Spleen (tissue), 11 donors: ENCODE measurements around the gene PSIP1. TPM values are rescaled to one million over a fixed set of nuclear protein-coding genes. Genes with fewer than 3 reads are reported as not detected.
"Not testable (repeated sequence)": the region's sequence is repeated elsewhere in the genome, so short reads cannot be mapped to it uniquely, and the experiment has no call there.

Source experiments
- DNase-seq: peaks from one replicate; pipeline ENCODE4 v3.0.0-alpha.2; 2020
- H3K27ac ChIP-seq, 8 donors: fragments of 200-600 bp; sonication (generic) in 7 of 8; 1 replicate in 4 of 8; 2 replicates in 4 of 8; pipeline versions ENCODE4 v1.5.0 to v1.8.0; 2016 to 2021; ENCODE audit warnings: inconsistent platforms in 4 of 8, mild to moderate bottlenecking in 4 of 8, moderate library complexity in 1 of 8
- H3K27me3 ChIP-seq, 7 donors: fragments of 200-600 bp; sonication (generic) in 6 of 7; replicated peaks in 1 of 7; 1 replicate in 4 of 7; 2 replicates in 3 of 7; pipeline versions ENCODE4 v1.5.0 to v1.8.0; 2016 to 2021; ENCODE audit warnings: inconsistent platforms in 3 of 7, mild to moderate bottlenecking in 1 of 7
- H3K36me3 ChIP-seq, 6 donors: fragments of 200-600 bp; sonication (generic) in 5 of 6; 1 replicate in 4 of 6; 2 replicates in 2 of 6; pipeline versions ENCODE4 v1.5.0 to v1.8.0; 2016 to 2021; ENCODE audit warnings: inconsistent platforms in 2 of 6
- H3K4me1 ChIP-seq, 6 donors: fragments of 200-600 bp; sonication (generic) in 5 of 6; 1 replicate in 3 of 6; 2 replicates in 3 of 6; pipeline versions ENCODE4 v1.5.0 to v1.8.0; 2016 to 2021; ENCODE audit warnings: inconsistent platforms in 3 of 6
- H3K4me3 ChIP-seq, 8 donors: fragments of 200-600 bp; sonication (generic) in 7 of 8; 1 replicate in 4 of 8; 2 replicates in 4 of 8; pipeline versions ENCODE4 v1.5.0 to v1.8.0; 2016 to 2021; ENCODE audit warnings: inconsistent platforms in 4 of 8, mild to moderate bottlenecking in 4 of 8, moderate library complexity in 2 of 8
- H3K9me3 ChIP-seq, 8 donors: fragments of 200-600 bp; sonication (generic) in 7 of 8; 1 replicate in 4 of 8; 2 replicates in 4 of 8; pipeline versions ENCODE4 v1.5.0 to v1.8.0; 2016 to 2021; ENCODE audit warnings: inconsistent platforms in 4 of 8
- CTCF ChIP-seq, 11 experiments: fragments of 200-600 bp in 7 of 11; fragments of 450-650 bp in 4 of 11; sonication (generic) in 4 of 11; IDR thresholded peaks in 8 of 11; conservative IDR thresholded peaks in 3 of 11; 1 replicate in 7 of 11; 2 replicates in 4 of 11; pipeline versions ENCODE4 v1.4.0 to v1.8.0; 2016 to 2021; ENCODE audit warnings: antibody characterized with exemption in 11 of 11, inconsistent platforms in 4 of 11, mild to moderate bottlenecking in 1 of 11
- POLR2A ChIP-seq, 3 donors: fragments of 450-650 bp; IDR thresholded peaks; one replicate each; pipeline ENCODE4 v1.5.1; 2017; ENCODE audit warnings: antibody characterized with exemption in 3 of 3, mild to moderate bottlenecking in 1 of 3
- POLR2AphosphoS5 ChIP-seq, 3 donors: sonication (generic); formaldehyde crosslinking; IDR thresholded peaks; one replicate each; pipeline ENCODE4 v1.5.1; 2017; ENCODE audit warnings: antibody characterized with exemption in 3 of 3
- WGBS, 5 donors: extraction: QIAGEN DNeasy Blood & Tissue Kit in 3 of 5; methylation state at CpG; one replicate each; pipeline versions ENCODE4 v1.1.5 to v1.1.7; 2013 to 2018; 5-methylcytosine and 5-hydroxymethylcytosine counted together
- intact Hi-C: fragments of 100-400 bp; cut with DNase I; formaldehyde crosslinking; loops from one replicate; pipeline ENCODE4 v1.15.0; 2023; ENCODE audit warnings: low total_unique reads
- polyA plus RNA-seq, 3 donors: library from polyadenylated mRNA; stranded (reverse); fragments of 200-250 nt; gene quantifications; one replicate each; pipeline ENCODE4 v1.2.1, GENCODE V29; 2013
- total RNA-seq, 7 donors: library from RNA; depleted of rRNA in 3 of 7; stranded (reverse); fragments of >200 nt in 3 of 7; fragmentation: NEBNext Ultra II Directional in 4 of 7; extraction: Animal tissue kit (Norgen Biotek cat#: 25700) in 4 of 7; gene quantifications; one replicate each; pipeline versions ENCODE4 v1.1.0 to v1.2.1, GENCODE V29; 2016 to 2021
- donor health status: healthy with polysubstance abuse.
- donor health status: DM: no; HTN: no; CAD: no; lungs with moderate emphysema.
- donor health status: DM: no; HTN: no; CAD: no.
- donor health status: Bipolar disorder and iron deficiency.
- donor health status: healthy.
- donor health status: DM: no; HTN: no; CAD: no.
- donor health status: DM: yes; HTN: yes; CAD: no.

Gene PSIP1
- total and polyA plus RNA-seq, 10 donors = 38.1 to 121 (median 57.4) TPM

- H3K27ac ChIP-seq = no peak overlapping the region
- no peak for TF ChIP-seq POLR2AphosphoS5 (IDR thresholded peaks at IDR 0.05)
- TF ChIP-seq CTCF (IDR thresholded peaks at IDR 0.05 in 8 of 11, conservative IDR thresholded peaks at IDR 0.05 in 3 of 11) = no peak
- TF ChIP-seq POLR2A (IDR thresholded peaks at IDR 0.05) = no peak
- DNase-seq = no peak
- intact Hi-C loops = no loop called here
- H3K4me3 ChIP-seq = no peak overlapping the region
- H3K4me1 ChIP-seq = no peaks in the 10 kb centered on the region
- H3K36me3 ChIP-seq = no peaks in the 10 kb centered on the region
- H3K27me3 ChIP-seq = no peaks in the 10 kb centered on the region
- no peaks in the 10 kb centered on the region for H3K9me3 ChIP-seq
- 47 to 71% (median 59%) methylated on average over 1 of the region's 1 CpG for WGBS, 5 donors
These were observed 20.6 kb upstream of the PSIP1 start for GRCh38 chr9:15531380-15531779.

GRCh38 chr9:15529566-15530324, 19.0 kb upstream of the PSIP1 start:
- Histone ChIP-seq H3K36me3 (no peaks in the 10 kb centered on the region), H3K27me3 (no peaks in the 10 kb centered on the region), H3K9me3 (no peaks in the 10 kb centered on the region), H3K27ac (no peak overlapping the region), H3K4me3 (no peak overlapping the region), H3K4me1 (peaks cover 0 to 3% (median 0%) of the 10 kb centered on the region in 6 donors)
- TF ChIP-seq CTCF (IDR thresholded peaks at IDR 0.05 in 8 of 11, conservative IDR thresholded peaks at IDR 0.05 in 3 of 11) = no peak
- TF ChIP-seq POLR2AphosphoS5 (IDR thresholded peaks at IDR 0.05) = no peak
- TF ChIP-seq POLR2A (IDR thresholded peaks at IDR 0.05) = no peak
- no peak for DNase-seq
- intact Hi-C loops = no loop called here
- WGBS, 5 donors = 50 to 66% (median 57%) methylated on average over 4 of the region's 4 CpGs

- not testable (repeated sequence) for DNase-seq
- 87 to 98% (median 92%) methylated on average over 5 of the region's 5 CpGs for whole genome bisulfite sequencing, 5 donors
These were observed 16.3 kb upstream of the PSIP1 start for GRCh38 chr9:15527035-15527434.

GRCh38 chr9:15525958-15526357, 15.2 kb upstream of the PSIP1 start:
- DNase-seq = no peak
- Histone ChIP-seq H3K27me3 (no peaks in the 10 kb centered on the region), H3K27ac (no peak overlapping the region), H3K9me3 (no peaks in the 10 kb centered on the region), H3K4me3 (no peak overlapping the region), H3K4me1 (peaks cover 0 to 3% (median 0%) of the 10 kb centered on the region in 6 donors), H3K36me3 (no peaks in the 10 kb centered on the region)
- intact Hi-C loops = no loop called here
- WGBS, 5 donors = 48 to 96% (median 95%) methylated on average over 2 of the region's 2 CpGs
- TF ChIP-seq CTCF (IDR thresholded peaks at IDR 0.05 in 8 of 11, conservative IDR thresholded peaks at IDR 0.05 in 3 of 11) (no peak), POLR2AphosphoS5 (IDR thresholded peaks at IDR 0.05) (no peak), POLR2A (IDR thresholded peaks at IDR 0.05) (no peak)

More at GRCh38 chr9:15527035-15527434, 16.3 kb upstream of the PSIP1 start:
- H3K9me3 ChIP-seq, H3K4me3 ChIP-seq, H3K27me3 ChIP-seq, H3K4me1 ChIP-seq, H3K27ac ChIP-seq, H3K36me3 ChIP-seq, intact Hi-C loops: not testable (repeated sequence)
